Kidney tubule cell (primary cell): ENCODE results near the gene STARD13.

Experiments used
- DNase-seq: peaks from one replicate; pipeline ENCODE4 v3.0.0-alpha.2; 2018; ENCODE audit warnings: low spot score

The STARD13 gene, protein sequence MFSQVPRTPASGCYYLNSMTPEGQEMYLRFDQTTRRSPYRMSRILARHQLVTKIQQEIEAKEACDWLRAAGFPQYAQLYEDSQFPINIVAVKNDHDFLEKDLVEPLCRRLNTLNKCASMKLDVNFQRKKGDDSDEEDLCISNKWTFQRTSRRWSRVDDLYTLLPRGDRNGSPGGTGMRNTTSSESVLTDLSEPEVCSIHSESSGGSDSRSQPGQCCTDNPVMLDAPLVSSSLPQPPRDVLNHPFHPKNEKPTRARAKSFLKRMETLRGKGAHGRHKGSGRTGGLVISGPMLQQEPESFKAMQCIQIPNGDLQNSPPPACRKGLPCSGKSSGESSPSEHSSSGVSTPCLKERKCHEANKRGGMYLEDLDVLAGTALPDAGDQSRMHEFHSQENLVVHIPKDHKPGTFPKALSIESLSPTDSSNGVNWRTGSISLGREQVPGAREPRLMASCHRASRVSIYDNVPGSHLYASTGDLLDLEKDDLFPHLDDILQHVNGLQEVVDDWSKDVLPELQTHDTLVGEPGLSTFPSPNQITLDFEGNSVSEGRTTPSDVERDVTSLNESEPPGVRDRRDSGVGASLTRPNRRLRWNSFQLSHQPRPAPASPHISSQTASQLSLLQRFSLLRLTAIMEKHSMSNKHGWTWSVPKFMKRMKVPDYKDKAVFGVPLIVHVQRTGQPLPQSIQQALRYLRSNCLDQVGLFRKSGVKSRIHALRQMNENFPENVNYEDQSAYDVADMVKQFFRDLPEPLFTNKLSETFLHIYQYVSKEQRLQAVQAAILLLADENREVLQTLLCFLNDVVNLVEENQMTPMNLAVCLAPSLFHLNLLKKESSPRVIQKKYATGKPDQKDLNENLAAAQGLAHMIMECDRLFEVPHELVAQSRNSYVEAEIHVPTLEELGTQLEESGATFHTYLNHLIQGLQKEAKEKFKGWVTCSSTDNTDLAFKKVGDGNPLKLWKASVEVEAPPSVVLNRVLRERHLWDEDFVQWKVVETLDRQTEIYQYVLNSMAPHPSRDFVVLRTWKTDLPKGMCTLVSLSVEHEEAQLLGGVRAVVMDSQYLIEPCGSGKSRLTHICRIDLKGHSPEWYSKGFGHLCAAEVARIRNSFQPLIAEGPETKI

DNA sequence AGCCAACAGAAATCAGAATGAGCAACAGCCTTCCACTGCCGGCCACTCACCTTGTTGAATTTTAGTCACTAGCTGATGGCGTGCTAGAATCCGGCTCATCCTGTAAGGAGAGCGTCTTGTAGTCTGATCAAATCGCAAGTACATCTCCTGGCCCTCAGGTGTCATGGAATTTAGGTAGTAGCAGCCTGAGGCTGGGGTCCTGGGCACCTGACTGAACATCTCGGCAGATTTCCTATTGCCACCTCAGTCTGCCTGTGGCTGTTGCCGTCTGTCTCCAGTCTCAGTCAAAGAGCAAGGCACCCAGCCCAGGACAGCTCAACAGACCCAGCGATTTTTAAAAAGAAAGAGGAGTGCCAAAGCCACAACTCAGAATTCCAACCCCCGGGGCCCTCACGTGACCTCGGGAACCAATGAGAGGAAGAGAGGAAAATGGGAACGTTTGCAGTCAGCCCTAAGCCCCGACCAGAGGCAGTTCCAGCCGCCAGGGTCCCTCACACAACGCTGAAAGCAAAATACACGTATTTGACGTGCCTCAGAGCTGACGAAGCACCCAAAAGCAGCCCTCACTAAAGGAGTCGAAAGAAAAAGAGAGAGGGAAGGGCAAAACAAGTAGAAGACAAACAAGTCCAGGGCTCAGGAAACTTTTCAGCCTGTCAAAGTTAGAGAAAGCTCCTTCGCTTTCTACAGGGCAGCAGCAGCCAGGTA is at the start of gene STARD13:
Gene STARD13 (minus strand): TSS at position 336 of the 705 bp plus-strand sequence. CDS start 117 bp downstream, at position 219.
- peak; percentile 98 for DNase-seq

- no peak for DNase-seq
Measured at GRCh38 chr13:33334831-33335230, 49.3 kb upstream of the STARD13 start.

- DNase-seq = no peak
Measured at GRCh38 chr13:33331962-33332361, 46.4 kb upstream of the STARD13 start.

DNA sequence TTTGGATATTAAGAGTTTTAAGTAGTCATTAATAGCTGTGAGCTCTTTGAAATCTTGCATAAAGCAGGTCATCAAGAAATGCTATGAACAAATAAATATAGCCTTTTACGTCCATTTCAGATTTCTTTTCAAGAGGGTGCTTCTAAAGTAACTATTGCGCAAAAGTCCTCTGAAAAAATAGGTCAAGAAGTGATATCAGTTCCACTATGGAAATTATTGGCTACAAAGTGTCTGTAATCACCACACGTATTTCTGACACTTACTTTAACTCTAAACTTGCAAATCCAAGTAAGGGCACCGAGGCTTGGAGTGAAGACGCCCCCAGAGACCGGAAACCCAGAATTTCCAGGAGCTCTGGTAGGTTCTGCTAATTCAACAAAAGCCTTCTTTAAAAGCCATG is 44.9 kb upstream of the STARD13 start:
- DNase-seq = no peak

- DNase-seq = no peak
Measured at GRCh38 chr13:33328701-33329100, 43.1 kb upstream of the STARD13 start.

GRCh38 chr13:33326723-33327122 is 41.2 kb upstream of the STARD13 start:
- no peak for DNase-seq

DNA sequence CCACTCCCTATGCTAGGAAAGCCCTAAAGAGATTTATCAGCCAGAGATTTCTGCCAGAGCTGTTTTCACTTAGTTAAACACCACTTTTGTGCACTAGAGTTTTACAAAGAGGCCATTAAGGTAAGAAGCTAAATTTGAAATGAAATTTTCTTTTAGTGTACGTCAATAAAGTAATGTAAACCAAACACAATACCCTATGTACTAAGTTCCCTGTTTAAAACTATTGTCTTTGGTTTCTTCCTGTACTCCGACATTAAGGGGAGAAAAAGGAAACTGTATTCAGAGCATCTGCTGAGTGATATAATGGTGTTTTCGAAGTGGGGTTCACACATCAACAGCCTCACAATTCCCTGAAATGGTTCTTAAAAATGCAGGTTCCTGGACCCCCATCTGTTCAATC is 40.7 kb upstream of the STARD13 start:
- DNase-seq = no peak

DNA sequence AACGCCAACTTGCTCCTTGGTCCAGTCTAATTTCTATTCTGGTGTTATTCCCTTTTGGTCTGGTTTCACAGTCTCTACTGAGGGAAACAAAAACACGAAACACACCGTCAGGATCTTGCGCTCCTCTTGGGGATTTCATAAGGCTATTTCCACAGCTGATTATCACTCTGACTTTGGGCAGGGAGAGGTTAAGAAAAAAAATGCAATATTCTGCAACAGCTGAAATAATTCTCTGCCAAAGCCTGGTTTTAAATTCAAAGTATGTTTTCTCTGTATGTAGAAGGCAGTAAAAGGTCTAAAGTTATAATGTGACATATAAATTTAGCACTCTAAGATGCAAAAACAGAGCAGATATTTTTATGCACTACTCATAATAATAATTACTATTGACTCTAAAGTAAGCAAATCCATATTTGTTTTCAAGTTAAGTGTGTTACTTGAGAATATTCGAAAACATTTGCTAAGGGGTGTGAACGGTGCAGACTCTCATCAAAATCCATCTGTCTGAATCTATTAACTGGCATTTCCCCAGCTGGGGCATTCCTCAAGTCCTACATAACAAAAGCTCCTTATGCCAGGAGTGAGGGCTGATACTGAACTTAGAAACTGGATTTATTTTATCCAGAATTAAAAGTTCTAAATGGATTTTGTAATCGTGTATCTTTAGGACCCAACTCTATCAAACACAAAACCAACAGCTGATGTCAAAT is 38.4 kb upstream of the STARD13 start:
- no peak for DNase-seq

DNA sequence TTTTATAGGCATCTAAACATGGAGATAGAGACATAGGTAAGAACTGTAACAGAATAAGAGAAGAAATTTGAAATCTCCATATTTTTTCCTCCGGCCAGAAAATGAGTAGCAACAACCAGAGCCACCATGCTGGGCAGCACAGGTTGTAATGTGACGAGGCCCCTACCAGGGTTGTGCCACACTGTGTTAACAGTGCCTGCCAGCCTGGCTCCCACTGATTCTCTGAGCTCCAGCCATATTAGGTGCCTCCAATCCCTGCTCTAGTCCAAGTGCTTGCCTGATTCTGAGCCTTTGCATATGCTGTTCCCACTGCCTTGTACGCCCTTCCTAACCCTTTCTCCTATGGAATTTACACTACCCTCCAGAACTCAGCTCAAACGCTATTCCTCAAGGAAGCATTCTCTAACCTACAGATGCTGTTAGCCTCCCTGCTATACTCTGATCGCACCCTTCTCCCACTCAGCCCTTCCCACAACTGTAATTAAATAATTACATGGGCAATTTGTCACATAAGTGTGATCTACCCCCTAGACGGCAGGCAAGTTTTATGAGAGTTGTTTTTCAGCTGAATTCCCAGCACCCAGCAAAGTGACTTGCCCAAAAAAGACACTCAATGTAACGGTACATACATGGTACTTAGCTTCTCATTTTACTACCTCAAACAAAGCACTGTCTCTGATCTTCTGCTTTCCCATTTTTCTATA is 37.6 kb upstream of the STARD13 start:
- DNase-seq = no peak

GRCh38 chr13:33322543-33322809 is 36.9 kb upstream of the STARD13 start:
- DNase-seq = no peak

DNA sequence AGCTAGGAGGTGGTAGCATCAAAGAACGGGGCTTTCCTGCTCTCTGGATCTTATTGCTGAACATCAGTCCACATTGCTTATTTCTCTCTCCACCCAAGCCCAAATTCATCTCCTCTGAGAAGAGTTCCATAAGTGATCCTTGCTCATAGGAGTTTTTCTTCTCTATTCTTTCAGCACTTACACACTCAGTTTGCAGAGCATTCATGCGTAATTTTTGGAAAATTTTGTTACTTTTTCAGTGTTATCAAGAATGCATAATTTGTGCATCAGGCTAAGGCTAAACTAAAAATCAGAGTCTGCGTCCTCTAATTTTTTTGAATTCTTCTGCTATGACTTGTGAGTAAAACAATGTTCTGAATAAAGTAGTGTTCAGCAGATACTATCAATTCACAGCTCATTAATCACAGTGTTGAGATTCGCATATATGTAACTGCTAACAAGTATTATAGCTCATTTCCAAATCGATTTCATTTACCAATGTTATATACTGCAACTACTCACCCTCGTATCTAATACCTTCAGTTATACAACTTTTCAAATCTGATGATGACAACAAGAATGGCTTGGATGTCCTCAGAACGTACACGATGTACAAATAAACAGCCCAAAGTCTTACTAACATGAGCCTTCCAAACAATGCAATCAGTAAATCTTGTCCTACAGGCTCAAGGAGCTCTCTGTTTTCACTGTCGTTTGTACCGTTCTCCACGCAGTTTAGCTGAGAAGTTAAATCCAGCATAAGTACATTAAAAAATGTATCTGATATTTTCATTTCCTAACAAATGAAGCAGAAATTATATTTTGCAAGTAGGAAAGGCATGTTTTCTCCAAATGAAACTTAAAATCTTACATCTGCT is 36.4 kb upstream of the STARD13 start:
- DNase-seq = no peak

GRCh38 chr13:33319859-33320258 is 34.3 kb upstream of the STARD13 start:
- DNase-seq = no peak

- no peak for DNase-seq
Measured at GRCh38 chr13:33318744-33319143, 33.2 kb upstream of the STARD13 start.

DNA sequence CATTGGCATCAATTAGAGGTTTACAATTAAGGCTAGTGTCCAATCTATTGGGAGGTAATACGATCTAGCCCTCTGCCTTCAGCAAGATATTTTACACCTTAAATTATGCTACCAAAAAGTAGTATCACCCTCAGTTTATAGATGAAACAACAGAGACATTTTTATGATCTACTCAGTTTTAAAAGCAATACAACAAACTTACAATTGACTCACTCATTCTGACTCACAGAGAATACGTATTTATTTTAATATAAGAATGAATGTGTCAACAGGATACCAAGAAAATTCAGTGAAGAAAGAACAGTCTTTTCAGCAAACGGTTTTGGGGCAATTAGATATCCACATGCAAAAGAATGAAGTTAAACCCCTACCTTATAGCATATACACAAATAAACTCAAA is 32.5 kb upstream of the STARD13 start:
- no peak for DNase-seq

DNA sequence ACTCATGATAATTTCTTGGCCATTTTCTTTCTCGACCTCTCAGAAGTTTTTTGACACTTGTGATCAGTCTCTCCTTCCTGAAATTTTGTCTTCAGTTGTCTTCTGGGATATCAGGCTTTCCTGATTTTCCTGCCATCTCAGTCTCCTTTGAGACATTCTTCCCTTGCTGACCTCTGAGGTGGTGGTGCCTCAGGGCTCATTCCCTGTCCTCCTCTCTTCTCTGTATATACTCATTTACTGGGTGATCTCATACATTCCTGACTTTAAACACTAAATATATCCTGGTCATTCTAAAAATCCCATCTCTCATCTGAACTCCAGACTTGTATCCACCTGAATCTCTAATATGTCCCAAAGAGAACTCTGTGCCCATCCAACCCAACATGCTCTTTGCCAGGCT is 31.3 kb upstream of the STARD13 start:
- peak; percentile 19 for DNase-seq

GRCh38 chr13:33313504-33313903 is 27.9 kb upstream of the STARD13 start:
- no peak for DNase-seq

- DNase-seq = no peak
Measured at GRCh38 chr13:33312861-33313212, 27.3 kb upstream of the STARD13 start.

GRCh38 chr13:33312150-33312860 is 26.8 kb upstream of the STARD13 start:
- DNase-seq = no peak

- DNase-seq = no peak
Measured at GRCh38 chr13:33311040-33311439, 25.5 kb upstream of the STARD13 start.
